Mucosa of rectum (tissue), 2 donors: Measurements from ENCODE around the gene CATSPER3.

ENCODE experiments used
- H3K27ac ChIP-seq, 2 donors: one replicate each; pipeline ENCODE4 v1.7.0; 2013; ENCODE audit warnings: inconsistent platforms in 2 of 2, low read depth in 2 of 2, low read length in 2 of 2
- H3K27me3 ChIP-seq, 2 donors: one replicate each; pipeline ENCODE4 v1.7.0; 2013; ENCODE audit warnings: low read length in 2 of 2; ENCODE audit not compliant: control insufficient read depth in 2 of 2, insufficient read depth in 2 of 2
- H3K36me3 ChIP-seq, 2 donors: one replicate each; pipeline ENCODE4 v1.7.0; 2013; ENCODE audit warnings: low read length in 2 of 2; ENCODE audit not compliant: control insufficient read depth in 2 of 2, insufficient read depth in 2 of 2
- H3K4me1 ChIP-seq, 2 donors: one replicate each; pipeline ENCODE4 v1.7.0; 2013; ENCODE audit warnings: low read length in 2 of 2, mild to moderate bottlenecking in 1 of 2; ENCODE audit not compliant: control insufficient read depth in 2 of 2, insufficient read depth in 2 of 2
- H3K4me3 ChIP-seq, 2 donors: one replicate each; pipeline ENCODE4 v1.7.0; 2013; ENCODE audit warnings: low read length in 2 of 2
- H3K9ac ChIP-seq, 2 donors: one replicate each; pipeline ENCODE4 v1.7.0; 2013; ENCODE audit warnings: low read length in 2 of 2, low read depth in 1 of 2, mild to moderate bottlenecking in 1 of 2
- H3K9me3 ChIP-seq, 2 donors: one replicate each; pipeline ENCODE4 v1.7.0; 2013; ENCODE audit warnings: low read length in 2 of 2; ENCODE audit not compliant: control insufficient read depth in 2 of 2
- donor health status: healthy.
- donor health status: Normal muscosa, but diverticular disease.

CATSPER3 gene

DNA sequence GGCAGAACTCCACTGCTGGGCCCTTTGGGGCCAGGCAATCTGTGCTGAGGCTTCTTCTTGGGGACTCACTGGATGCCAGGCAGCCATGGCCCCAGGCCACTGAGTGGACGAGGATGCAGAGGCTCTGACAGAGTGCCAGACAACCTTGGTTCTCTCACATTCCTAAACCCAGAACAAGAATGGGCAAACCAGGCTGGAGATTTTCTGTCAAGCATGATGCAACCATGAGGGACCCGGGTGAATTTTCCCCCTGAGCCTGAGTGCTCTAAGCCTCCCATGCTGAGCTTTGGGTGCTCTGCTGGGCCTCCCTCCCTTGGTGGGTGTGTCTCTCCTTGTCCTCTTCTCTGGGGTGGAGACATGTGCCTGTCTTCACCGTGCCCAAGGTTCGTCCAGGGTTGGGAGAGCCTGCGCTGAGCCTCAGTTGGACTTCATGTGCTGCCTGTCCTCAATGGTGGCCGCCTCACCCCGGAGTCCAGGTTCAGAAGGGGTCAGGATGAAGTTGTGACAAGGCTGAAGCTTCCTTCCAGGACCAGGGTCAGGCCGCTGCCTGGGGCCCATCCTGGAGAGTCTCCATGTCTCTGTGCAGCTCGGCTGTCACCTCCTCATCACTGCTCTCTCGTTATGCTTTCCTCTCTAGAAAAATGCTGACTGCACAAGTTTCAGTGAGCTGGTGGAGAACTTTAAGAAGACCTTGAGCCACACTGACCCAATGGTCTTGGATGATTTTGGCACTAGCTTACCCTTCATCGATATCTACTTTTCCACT is 42.2 kb downstream of the CATSPER3 start:
- no peaks in the 10 kb centered on the region for H3K27me3 ChIP-seq
- no peak overlapping the region for H3K27ac ChIP-seq
- H3K36me3 ChIP-seq = no peaks in the 10 kb centered on the region

DNA sequence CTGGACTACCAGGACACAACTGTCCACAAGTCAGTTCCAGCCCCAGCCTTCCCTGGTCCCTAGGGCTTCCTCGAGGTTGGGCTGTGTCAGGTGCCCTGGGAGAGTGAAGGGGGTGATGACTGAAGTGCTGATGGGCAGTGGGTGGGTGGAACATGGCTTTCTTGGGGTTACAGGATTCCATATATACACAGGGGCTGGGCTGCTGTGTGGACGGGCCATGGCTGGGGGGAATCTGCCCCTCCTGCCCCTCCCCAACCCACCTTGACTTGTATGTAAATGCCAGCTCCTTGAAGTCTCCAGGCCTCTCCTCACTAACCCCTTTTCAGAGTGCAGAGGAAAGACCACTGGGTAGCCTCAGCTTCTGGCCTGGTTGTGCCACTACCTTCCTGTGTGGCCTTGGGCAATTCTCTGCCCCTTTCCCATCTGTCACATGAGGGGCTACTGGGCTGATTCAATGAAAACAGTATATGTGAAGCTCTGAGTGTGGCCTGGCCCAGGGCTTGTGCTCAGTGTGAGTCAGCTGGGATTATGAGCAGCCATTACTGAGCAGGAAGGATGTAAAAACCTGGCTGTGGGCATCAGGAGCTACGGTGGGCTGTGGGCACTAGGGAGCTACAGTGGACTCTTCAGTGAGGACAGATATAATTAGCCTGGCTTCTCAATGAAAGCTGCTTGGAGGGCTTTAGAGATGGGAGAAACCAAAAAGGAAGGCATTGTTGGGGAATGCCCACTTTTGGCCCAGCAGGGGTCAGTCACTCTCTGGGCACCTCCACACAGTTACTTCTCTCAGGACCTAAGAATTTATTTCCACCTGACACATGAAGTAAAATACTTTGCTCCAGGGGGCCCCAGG is 43.0 kb downstream of the CATSPER3 start:
- no peak overlapping the region for H3K9ac ChIP-seq
- H3K4me1 ChIP-seq = no peaks in the 10 kb centered on the region
- H3K9me3 ChIP-seq = no peaks in the 10 kb centered on the region
- no peaks in the 10 kb centered on the region for H3K27me3 ChIP-seq
- H3K4me3 ChIP-seq = no peak overlapping the region
- H3K36me3 ChIP-seq = no peaks in the 10 kb centered on the region
- H3K27ac ChIP-seq = no peak overlapping the region

More for the DNA sequence above, 42.2 kb downstream of the CATSPER3 start:
- Histone ChIP-seq H3K4me3 (no peak overlapping the region), H3K9ac (no peak overlapping the region), H3K4me1 (no peaks in the 10 kb centered on the region), H3K9me3 (no peaks in the 10 kb centered on the region)

DNA sequence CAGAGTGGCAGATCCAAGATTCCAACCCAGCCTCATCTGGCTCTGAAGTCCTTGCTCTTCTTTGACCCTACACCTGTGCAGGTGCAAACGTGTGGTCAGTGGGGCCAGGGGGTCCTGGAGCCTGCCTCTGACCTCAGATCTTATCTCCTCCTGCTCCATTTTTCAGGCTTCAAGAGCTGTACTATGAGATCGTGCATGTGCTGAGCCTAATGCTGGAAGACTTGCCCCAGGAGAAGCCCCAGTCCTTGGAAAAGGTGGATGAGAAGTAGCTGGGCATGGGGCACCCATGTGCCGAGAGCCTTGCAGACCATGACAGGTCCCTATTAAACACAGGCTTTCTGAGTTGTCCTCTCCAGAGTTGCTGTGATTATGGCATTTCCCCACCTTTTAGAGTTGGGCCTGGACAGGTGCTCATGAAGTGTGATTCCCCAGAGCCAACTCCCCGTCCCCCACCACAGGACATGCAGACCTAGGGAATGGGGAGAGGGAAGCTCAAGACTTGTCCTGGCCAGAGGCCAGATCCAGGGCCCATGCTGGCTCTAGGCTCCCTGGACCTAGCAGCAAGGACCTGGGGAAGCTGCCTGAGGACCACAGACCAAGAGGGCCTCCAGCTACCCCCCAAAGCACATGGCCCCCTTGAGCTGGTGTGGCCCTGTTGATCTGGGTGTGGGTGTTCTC is 43.8 kb downstream of the CATSPER3 start:
- no peaks in the 10 kb centered on the region for H3K9me3 ChIP-seq

DNA sequence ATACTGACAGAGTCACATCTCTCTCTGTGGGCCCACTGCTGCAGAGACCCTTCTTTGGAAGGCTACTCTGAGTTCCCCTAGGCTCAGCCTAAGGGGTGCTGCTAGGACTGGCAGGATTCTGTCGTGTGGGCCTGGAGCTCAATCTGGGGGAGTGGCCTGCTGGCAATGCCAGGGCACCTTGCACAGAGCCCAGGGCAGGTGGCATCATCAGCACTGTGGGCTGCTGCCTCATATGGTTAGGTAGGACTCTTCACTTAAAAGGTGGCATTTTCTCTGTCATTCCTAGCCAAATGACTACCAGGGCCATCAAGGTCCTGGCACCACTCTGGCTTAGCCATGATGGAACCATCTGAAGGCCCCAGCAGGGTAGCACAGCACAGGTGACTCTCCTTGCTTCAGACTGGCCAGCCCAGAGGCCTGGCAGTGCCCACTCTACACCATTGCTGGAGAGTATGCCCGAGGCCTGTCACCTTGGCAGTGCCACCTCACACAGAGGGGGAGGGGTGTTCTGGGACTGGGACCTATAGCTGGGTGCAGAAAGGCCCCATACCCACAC is 44.4 kb downstream of the CATSPER3 start:
- H3K9ac ChIP-seq = no peak overlapping the region
- H3K27ac ChIP-seq = no peak overlapping the region
- H3K4me3 ChIP-seq = no peak overlapping the region
- H3K36me3 ChIP-seq = no peaks in the 10 kb centered on the region
- H3K4me1 ChIP-seq = no peaks in the 10 kb centered on the region
- H3K9me3 ChIP-seq = no peaks in the 10 kb centered on the region
- H3K27me3 ChIP-seq = no peaks in the 10 kb centered on the region

More for the DNA sequence above, 43.8 kb downstream of the CATSPER3 start:
- Histone ChIP-seq H3K4me1 (no peaks in the 10 kb centered on the region), H3K36me3 (no peaks in the 10 kb centered on the region), H3K27ac (no peak overlapping the region), H3K9ac (no peak overlapping the region), H3K27me3 (no peaks in the 10 kb centered on the region), H3K4me3 (no peak overlapping the region)

DNA sequence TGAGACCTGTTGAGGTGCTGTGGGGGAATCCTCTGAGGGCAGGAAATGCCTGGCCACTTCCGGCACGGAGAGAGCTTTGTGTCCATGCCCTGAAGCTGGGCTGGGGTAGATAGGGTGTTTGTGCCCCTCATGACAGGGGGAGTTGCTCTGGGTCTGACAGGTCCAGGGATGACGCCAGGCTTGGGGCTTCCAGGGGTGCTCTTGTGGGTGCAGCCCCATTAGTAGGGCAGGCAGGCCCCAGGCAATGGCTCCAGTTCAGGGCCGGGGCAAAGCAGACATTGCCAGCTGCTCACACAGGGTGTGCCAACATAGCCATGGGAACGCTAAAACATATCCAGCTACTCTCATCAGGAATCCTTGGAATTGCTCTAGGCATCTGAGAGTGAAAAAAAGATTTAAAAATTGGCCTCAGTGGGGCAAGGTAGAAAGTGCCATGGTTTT is 45.3 kb downstream of the CATSPER3 start:
- H3K27me3 ChIP-seq = no peaks in the 10 kb centered on the region
- no peaks in the 10 kb centered on the region for H3K4me1 ChIP-seq
- H3K36me3 ChIP-seq = no peaks in the 10 kb centered on the region
- no peak overlapping the region for H3K4me3 ChIP-seq
- H3K9ac ChIP-seq = no peak overlapping the region
- no peaks in the 10 kb centered on the region for H3K9me3 ChIP-seq
- no peak overlapping the region for H3K27ac ChIP-seq

DNA sequence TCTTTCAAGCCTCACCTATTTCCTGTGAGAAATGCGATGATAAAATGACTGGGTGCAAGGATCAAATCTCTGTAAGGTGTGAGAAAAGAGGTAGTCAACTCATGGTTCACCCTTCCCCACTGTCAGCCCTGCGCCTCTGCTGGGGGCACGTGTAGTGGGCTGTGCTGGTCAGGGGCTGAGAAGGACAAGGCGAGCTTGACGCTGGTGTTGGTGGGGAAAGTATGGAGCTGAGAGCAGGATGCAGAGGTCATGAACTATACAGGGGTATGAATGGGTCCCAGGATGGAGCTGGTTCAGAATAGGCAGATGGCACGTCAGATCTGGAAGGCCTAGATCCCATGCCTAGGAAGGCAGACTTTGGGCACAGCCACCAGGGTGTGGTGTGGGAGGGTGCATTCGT is 45.7 kb downstream of the CATSPER3 start:
- Histone ChIP-seq H3K27me3 (no peaks in the 10 kb centered on the region), H3K4me1 (no peaks in the 10 kb centered on the region), H3K9me3 (no peaks in the 10 kb centered on the region), H3K36me3 (no peaks in the 10 kb centered on the region), H3K27ac (no peak overlapping the region), H3K9ac (no peak overlapping the region), H3K4me3 (no peak overlapping the region)

DNA sequence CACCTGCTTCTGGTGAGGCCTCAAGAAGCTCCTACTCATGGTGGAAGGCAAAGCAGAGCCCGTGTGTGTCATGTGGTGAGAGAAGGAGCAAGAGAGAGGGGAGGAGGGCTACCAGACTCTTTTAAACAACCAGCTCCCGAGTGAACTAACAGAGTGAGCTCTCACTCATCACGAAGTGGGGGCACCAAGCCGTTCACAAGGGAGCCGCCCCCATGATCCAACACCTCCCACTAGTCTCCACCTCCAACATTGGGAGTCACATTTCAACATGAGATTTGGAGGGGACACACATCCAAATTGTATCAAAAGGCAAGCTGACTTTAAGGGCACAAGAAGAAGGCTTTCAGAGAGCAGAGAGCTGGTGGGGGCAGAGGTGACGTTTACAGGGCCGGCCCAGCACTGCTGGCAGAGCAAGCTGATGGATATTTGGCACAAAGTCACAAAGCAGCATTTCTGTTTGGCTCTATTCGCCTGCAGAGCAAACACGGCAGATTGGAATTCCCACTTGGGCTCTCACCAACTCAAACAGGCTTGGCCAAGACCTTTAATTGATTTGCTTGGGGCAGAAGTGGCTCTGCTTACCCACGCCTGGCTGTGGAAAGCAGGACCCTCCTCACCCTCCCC is 46.4 kb downstream of the CATSPER3 start:
- Histone ChIP-seq H3K4me1 (no peaks in the 10 kb centered on the region), H3K27me3 (no peaks in the 10 kb centered on the region), H3K9me3 (no peaks in the 10 kb centered on the region), H3K4me3 (no peak overlapping the region), H3K36me3 (no peaks in the 10 kb centered on the region), H3K9ac (no peak overlapping the region), H3K27ac (no peak overlapping the region)

DNA sequence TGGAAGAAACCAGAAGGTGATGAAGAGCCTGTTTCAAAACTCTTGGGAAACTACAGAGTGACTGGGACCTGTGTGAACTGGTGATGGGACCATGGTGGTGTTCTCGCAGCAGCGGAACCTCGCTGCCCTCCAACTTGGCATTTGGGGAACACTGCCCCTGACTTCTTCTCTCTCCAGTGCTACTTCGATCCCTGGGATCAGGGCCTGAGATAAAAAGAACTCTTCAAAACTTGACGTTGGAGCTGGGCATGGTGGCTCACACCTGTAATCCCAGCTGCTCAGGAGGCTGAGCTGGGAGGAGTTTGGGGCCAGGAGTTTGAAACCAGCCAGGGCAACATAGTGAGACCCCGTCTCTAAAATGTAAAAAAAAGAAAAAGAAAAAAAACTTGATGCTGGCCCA is 48.2 kb downstream of the CATSPER3 start:
- Histone ChIP-seq H3K9ac (no peak overlapping the region), H3K27me3 (no peaks in the 10 kb centered on the region), H3K27ac (no peak overlapping the region), H3K9me3 (no peaks in the 10 kb centered on the region), H3K4me3 (no peak overlapping the region), H3K4me1 (no peaks in the 10 kb centered on the region), H3K36me3 (no peaks in the 10 kb centered on the region)

DNA sequence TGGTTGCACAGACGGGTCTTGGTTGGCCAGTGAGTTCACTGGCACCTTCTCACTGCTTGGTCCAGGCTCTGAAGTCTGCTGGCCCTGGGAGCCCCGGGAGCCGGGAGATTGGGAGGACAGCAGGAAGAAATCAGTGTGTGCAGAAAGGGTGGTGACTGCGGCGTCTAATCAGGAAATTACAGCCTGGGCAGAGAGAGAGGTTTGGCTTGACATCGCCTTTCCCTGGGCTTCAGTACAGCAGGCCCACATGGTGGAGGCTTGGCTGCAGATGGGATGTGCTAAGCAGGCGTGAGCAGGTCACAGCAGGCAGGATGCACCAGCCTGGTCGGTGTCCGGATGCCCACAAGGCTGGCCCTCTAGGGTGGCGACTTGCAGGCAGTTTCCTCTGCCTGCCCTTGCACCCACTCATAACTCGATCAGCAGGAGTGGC is 49.2 kb downstream of the CATSPER3 start:
- no peak overlapping the region for H3K9ac ChIP-seq

More for the DNA sequence above, 49.2 kb downstream of the CATSPER3 start:
- Histone ChIP-seq H3K27me3 (no peaks in the 10 kb centered on the region), H3K36me3 (no peaks in the 10 kb centered on the region), H3K4me3 (no peak overlapping the region), H3K27ac (no peak overlapping the region), H3K9me3 (no peaks in the 10 kb centered on the region), H3K4me1 (no peaks in the 10 kb centered on the region)
